ENCODE measurements around the gene LTBP2.

LTBP2 gene

DNA sequence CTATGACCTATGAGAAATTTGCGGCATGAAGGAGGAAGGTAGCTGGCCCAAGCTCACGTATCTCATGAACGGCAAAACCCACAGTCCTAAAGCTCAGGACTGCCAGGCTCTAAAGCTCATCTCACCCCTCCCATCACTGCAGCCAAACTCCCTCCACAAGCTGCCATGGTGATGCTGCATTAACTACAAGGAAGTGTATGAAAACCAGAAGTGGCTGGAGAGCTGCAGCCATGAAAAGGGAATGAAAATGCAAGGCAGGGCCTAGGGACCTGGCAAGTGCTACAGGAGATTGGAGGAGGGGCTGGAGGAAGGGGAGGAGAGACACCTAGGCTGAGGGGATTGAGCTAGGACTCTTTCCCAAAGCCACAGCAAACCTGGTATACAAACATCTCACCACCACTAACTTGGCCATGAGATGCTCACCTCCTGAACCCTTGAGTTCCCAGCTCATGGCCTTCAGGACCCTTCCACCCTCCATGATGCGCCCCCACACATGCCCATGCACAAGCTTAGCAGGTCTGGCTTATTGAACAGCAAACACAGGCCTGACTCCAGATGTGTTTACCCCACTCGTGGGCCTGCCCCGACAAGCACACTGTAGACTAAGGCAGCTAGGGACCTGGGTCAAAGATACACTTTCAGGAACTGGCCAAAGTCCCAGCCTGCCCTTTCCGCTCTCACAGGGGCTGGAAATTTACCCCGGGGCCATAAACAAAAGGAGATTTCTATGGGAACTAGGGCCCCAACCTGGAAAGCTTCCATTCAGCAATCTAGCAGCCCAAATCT lies 42.0 kb downstream of the LTBP2 start:
- DNase-seq, result peak in 1 of 2 experiments; percentile 14

DNA sequence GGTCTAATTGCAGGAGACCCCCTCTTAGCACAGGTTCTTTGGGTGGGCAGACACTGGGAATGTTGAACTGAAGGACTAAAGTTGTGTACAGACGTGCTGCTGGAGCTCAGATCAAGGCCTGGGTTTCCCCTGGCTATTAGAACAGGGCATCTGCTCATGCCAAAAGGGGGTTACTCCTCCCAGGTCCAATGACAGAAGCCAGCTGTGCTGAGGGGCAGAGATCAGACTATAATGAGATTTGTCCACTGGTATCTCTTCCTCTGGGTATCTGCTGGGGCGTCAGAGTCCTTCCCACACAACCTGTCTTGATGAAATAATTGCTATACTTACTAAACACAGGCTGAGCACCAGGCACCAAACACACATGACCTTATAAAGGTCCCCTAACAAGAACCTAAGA lies 42.6 kb downstream of the LTBP2 start:
- no peak for DNase-seq

DNA sequence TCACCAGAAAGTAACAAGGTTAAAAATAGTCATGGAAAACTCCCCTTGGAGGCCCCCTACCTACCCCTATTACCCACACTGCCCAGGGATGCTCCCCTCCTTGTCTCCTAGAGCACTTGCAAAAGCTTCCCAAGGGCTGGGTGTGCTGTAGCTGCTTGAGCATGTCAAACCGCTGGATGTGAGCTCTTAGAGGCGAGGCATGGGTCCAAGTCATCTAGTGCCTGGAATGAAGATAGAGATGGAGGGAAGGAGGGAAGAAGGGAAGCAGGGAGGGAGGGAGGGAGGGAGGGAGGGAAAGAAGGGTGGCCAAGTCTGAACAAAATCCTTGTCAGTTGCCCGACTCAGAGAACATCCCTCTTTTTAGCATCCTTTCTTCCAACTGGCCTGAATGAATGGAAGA lies 43.1 kb downstream of the LTBP2 start:
- DNase-seq, result no peak

DNA sequence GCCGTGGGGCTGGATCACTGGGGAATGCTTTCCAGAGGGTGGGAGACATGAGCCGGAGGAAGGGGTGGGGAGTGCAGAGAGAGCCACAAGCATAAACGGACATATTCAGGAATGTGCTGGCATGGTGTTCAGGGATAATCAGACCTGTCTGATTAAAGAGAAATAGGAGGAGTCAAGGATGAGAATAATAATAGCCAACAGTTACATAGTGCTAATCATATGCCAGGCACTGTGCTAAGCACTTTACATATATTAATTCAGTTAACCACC lies 43.7 kb downstream of the LTBP2 start:
- no peak for DNase-seq

DNA sequence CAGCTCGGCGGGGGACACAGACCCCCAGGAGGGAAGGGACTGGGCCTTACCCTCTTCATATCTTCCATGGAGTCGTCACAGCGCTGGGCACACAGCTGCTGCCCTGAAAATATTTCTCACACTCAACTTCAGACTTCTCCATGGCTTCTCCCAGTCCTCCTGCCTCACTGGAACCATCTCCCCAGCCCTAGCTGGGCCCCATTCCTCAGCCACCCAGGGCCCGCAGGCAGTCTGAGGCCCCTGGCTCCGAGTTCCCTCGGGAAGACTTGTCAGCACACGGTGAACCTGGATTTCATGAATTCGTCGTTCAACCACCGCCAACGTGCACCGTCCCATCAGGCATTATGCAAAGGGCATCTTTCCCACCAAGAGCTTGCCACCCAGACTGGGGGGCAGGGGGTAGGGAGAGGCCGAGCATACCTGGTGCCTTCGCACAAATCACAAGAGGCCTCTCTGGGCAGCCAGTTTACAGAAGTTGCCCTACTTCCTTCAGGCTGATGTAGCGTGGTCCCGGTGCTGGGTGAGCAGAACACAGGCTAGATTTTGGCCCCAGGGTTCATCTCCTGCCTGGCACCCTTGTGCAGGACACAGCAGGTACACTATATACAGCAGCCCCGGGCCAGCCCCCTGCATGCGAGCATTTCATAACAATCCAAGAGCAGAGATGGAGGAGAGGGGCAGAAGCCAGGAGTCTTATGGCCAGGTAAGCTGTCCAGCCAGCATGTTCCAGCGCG lies 44.2 kb downstream of the LTBP2 start:
- DNase-seq, result no peak

DNA sequence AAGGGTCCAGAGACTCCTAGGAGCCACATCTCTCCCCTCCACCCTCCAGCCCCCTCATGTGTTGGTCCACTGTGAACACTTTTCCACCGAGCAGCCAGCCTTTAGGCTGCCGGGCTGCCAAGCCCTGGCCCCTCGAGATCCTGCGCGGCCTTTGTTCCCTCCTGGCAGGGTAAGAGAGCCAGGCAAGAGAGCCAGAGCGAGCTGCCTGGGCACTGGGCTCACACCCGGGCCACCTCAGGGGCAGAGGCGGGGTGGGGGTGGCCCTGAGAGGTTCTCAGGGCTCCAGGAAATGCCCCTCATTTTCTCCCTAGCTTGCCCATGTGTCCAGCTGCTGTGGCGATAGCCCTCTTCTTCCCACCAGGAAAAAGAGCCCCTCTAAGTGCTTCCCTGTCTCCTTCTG lies 44.8 kb downstream of the LTBP2 start:
- DNase-seq, result no peak

DNA sequence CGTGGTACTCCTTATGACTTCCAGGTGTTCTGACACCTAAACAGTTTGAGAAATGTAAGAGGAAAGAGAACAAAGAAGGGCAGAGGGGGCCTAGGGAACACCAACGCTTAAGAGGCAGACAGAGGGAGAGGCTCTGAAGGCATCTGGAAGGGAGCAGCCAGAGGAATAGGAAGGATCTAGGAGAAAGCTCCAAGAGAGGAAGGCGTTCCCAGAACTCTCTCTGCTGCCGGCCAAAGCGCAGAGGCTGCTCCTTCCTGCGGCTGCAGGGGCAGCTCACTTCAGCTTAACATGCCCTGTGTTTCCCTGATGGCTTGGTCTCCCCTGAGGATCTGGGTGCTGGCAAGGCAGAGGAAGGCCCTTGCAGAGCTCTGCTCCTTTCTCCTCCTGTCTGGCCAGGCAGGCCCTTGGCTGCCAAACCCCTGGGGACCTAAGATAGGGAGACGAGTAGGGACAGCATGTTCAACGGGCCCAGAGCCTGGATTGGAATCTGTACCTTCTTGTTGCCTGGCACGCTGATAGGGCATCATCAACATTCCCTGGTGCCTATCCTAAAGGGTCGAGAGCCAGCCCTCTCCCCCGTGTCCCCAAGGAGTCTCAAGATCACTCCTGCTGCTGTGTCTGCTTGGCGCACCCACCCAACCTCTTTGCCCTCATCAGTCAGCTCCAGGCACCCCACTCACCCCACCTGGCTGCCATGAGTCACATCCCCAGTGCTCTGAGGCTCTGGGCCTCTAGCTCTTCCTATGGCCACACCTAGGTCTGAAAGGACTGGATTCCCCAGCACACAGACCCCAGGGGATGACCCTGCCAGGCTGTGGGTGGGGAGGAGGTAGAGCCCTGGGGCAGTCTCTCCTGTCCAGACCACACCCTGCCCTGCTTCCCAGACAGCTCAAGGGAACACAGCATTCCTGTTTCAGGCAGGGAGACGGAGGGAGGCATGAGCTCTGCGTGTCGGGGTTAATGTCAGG lies 45.6 kb downstream of the LTBP2 start:
- no peak for DNase-seq

DNA sequence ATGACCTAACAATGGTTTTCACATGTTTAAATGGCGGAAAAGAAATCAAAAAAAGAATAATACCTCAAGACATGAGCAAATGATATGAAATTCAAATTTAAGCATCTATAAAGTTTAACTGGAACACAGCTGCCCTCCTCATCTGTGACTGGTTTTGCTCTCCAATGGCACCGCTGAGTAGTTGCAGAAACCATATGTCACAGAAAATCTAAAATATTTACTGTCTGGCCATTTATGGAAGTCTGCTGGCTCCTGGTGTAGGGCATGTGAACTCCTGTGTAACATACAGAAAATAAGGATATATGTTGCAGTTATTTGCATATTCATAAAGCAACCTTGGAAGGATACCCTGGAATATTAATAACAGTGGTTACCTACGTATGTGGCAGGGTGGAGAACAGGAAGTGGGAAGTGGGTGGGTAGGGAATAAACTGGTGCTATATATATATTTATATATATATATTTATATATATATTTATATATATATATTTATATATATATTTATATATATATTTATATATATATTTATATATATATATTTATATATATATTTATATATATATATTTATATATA lies 48.4 kb downstream of the LTBP2 start:
- no peak for DNase-seq

DNA sequence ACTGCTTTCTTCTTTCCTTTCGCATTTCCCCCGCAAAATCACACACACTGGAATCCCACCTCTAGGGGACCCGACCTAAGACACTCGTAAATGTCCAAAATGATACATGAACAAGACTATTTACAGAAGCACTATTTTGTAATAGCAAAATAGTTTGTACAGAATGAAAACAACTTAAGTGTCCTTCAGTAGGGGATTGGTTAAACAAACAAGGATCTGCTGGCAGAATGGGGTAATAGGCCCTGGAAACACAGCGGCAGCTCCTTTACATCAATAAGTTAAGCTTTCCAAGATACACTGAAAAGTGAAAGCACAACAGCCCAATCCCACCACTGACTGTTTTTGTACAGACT lies 48.8 kb downstream of the LTBP2 start:
- no peak for DNase-seq

DNA sequence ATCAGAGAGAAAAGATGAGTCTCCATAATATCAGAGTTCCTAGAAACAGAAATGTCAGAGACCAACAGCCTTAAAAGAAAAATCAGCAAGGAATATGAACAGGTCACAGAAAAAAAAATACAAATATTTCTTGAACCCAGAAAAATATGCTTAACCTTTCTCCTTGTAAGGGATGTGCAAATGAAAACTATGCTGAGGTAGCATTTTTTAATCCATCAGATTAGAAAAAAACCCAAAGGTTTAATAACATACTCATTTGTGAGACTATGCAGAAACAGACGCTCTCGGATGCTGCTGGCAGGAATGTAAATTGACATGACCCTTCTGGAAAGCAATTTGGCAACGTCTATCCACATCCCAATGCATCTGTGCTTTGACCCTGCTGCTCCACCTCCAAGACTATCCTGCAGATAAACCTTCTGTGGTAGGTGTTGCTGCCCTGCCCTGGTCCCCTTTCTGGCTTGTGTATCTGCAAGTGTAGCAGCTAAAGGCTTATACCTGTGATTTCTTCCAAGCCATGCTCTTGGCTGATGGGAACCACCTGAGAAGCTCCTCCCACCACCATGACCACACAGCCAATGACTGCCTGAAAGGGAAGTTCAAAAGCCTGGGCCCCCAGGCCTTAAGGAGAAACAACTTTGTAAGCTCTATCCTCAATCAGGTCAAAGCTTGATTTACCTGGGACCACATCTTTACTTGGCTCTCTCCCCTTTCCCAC lies 49.4 kb downstream of the LTBP2 start:
- DNase-seq, result no peak

DNA sequence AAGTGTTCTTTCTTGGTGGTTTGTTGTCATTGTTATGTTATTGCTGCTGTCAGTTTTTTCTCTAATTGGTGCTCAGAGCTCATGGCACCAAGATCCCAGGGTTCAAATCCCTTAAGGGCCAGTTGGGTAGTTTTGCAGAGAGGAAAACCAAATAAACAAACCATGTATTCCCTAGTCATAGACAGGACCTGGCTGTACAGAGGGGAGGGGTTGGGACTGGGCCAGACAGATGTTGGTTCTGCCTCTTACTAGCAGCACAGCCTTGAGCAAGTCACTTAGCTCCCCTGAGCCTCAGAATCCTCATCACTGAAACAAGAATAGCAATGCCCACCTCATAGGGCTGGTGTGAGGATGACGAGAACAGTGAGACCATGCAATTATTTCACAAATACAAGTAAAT lies 53.4 kb downstream of the LTBP2 start:
- no peak for DNase-seq

DNA sequence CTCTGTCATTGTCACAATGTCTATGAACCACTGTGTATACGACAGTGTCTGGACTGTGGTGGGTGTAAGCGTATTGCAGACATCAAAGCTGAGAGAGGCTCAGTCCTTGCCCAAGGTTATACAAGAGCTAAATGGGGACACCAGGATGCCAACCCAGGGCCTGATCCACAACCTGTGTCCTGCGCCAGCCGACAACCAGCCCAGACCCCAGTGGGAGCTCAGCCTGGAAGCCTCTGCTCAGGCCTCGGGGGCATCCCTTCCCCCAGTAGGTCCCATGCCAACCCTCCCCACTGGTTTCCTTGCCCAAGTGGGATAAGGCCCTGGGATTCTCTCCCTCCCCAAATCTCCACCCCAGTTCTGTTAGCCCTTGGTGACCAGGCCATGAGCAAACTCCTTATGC lies 54.3 kb downstream of the LTBP2 start:
- DNase-seq, result no peak

DNA sequence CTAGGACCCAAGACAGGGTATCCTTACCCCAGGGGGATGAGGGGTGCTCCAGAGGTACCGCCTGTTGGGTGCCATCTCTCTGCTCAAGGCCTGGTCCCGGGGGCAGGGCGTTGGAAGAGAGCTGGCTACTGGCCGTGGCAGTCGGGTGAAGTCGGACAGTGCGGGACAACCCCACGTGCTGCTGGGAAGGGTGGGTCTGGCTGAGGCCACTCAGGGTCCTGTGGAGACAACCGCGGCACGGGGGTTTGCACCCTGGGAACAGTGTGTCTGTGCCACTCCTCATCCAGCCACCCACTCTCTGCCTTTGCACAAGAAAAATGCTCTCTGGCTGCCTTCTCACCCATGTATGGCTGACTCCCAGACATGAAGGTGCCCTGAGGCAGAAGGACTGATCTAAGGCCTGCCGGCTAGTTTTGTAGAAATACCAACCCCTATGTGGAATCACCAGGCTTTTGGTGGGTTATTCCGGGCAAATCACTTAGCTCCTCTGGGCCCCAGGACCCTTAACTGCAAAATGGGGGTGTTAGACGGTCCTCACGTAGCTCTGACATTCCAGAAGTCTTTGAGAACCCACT lies 56.5 kb downstream of the LTBP2 start:
- DNase-seq, result no peak

DNA sequence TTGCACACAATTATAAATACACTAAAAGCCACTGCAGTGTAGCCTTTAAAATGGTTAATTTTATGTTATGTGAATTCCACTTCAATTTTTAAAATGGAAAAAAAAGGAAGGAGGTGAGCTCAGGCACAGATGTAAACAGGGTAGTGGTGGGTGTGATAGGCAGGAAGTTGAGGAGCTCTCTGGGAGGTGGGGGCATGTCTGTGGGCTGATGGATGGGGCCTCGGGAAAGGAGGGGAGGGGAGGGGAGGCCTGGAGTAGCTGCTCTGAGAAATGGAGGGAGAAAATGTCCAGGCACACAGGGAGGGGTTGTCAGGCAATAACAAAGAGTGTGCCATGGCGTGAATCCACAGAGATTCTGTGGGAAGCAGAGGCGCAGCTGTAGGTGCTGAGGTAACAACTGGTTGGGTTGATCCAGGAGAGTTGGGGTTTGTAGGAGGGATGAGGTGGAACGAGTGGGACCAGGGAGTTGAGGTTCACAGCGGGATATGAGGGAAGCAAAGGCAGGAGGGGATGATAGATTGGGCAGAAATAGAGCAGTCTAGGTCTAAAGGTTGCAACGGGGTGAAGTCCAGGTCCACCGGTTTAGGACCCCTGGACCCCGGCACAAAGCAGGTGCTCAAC lies 57.2 kb downstream of the LTBP2 start:
- no peak for DNase-seq

DNA sequence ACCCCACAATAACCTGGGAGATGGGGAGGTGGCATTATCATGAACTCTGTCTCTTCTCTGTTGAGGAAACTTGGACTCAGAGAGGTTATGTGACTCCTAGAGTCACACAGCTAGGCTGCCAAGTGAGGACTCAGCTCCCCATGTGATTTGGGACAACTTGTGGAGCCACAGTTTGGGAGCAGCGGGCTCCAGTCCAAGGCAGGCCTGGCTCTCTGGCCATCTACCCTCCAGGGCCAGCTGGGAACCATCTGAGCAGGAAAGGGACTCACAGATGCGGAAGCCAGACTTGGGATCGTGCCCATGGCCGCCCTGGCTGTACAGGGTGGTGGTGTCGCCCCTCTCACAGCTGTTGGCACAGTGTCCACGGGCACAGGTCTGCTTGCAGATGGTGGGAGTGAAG lies 59.4 kb downstream of the LTBP2 start:
- DNase-seq, result peak in 1 of 2 experiments; percentile 75

DNA sequence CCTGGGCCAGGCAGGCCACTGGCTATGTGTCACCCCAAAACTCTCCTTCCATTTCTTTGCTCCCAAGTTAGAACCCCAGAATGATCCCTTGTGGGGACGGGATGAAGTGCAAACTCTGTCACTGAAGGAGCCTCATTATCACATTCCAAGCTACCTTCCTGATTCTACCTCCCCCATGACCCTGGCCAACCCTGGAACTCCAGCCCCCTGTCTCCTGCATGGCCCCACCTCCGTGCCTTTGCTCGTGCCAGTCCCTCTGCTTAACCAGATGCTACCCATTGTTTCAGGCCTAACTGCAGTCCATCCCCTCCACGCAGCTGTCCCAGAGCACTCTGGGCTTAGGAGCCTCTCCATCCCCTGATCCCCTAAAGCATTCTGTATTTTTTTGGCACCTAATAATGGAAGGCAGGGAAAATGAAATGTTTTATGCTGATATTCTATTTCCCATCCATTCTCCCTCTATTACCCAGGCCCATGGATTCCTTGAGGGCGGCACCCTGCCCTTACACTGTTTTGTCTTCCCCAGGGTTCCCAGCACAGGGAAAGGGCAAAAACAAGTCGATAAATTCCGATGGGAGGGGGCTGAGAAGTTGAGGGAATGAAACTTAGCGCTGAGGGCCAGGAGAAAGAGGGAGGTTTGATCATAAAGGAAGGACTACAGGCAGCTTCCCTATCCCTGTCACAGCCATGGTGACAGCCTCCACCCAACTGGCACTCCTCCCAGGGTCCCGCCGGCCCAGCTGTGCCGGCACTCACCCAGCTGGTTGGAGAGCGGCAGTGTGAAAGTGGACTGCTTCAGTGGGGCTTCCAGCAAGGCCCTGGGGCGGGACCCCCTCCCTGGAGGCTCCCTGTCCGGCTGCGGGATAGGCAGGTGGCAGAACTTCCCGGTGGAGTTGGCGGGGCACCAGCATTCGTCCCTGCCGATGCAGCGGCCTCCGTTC lies 60.3 kb downstream of the LTBP2 start:
- DNase-seq, result no peak

DNA sequence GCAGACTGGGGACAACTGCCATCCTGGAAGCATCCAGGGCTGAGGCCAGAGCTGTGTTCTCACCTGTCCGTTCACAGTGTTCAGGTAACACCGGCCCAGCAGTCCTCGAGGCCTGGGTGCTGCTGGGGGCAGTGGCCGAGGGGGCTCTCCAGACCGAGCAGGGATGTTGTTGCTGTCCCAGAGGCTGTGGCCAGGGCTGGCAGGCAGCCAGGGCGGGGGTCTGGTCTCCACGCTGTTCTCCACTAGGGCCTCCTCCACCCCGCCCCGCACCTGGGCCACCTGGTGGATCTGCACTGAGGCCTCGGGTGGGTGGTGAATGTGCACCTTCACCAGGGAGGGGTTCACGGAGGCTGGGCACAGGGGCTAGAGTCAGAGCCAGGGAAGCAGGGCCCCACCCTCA lies 61.0 kb downstream of the LTBP2 start:
- DNase-seq, result no peak

DNA sequence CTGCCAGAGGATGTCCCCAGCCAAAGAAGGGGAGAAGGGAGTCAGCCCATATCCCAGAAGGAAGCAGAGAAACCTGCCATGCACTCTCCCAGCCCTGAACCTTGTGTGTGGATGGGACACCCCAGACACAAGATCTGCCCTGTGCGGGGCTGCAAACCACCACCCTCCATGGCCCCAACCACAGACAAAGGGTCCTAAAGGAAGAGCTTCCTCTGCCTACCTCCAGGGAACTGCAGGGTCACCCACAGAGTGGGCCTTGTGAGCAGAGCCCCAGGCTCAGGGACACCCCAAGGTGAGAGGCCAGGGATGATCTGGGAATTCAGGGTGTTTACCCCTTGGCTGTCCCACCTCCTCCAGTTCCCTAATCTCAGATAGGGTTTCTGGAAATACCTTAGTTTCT lies 62.0 kb downstream of the LTBP2 start:
- no peak for DNase-seq

DNA sequence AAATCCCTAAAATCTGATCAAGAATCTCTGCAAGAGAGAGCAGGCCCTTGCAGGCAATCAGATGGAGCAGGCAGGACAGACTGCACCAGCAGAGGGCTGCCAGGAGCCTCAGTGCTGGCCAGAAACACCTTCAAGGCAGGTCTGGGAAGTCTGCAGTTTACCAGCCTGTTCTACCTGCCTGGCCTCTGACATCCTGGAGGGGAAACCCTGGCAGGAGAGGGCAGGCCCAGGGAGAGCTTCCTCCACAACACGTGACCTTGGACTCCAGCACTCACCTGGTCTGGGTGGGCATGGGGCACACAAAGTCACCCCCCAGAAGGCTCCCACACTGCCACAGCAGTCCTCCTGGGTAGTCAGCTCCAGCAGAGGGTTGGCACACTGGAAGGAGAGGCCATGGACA lies 62.4 kb downstream of the LTBP2 start:
- DNase-seq, result no peak

DNA sequence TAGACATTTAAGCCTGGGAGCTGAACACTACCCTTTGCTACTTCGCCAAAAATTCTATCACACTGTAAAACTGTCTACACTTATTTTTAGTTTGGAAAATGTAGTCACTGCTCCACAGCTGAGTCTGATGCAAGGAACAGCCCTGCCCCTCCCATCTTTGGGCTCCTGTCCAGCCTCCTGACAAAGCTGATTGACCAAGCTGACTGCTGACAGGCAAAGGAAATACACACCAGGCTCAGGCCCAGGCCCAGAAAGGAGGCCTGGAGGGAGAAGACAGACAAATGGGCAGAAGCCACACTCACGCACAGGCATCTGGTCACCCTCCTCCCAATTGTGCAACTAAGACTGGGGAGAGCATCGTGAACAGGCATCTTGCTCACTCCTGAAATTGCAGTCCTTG lies 63.2 kb downstream of the LTBP2 start:
- DNase-seq, result no peak

Measured in NCI-H446 (cell line).